Tongue (tissue), 2 donors: ENCODE results near the gene TAGAP. TPM values are rescaled to one million over a fixed set of nuclear protein-coding genes. Genes with fewer than 3 reads are reported as not detected.
"Not testable (repeated sequence)": the region's sequence is repeated elsewhere in the genome, so short reads cannot be mapped to it uniquely, and the experiment has no call there.

ENCODE experiments used
- DNase-seq: peaks from one replicate; pipeline ENCODE4 v3.0.0-alpha.2; 2015
- total RNA-seq: library from RNA; depleted of rRNA; stranded (reverse); fragments of >200 nt; gene quantifications from one replicate; pipeline ENCODE4 v1.2.3, GENCODE V29; 2014

The TAGAP gene
- total RNA-seq, 1 donor from 2014 or later, result 3.6 TPM

DNA sequence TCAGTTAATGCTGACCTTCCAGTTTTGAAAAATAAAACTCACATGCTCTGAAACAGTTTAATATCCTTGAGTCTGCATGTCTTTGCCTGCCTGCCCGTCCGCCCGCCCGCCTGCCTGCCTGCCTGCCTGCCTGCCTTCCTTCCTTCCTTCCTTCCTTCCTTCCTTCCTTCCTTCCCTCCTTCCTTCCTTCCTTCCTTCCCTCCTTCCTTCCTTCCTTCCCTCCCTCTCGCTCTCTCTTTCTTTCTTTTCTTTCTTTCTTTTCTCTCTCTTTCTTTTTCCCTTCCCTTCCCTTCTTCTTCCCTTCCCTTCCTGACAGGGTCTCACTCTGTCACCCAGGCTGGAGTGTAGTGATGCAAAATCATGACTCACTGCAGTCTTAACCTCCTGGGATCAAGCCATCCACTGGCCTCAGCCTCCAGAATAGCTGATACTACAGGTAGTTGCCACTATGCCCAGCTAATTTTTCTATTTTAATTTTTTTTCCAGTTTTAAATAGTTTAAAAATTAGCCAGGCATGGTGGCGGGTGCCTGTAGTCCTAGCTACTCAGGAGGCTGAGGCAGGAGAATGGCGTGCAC is 34.7 kb downstream of the TAGAP start:
- not testable (repeated sequence) for DNase-seq

DNA sequence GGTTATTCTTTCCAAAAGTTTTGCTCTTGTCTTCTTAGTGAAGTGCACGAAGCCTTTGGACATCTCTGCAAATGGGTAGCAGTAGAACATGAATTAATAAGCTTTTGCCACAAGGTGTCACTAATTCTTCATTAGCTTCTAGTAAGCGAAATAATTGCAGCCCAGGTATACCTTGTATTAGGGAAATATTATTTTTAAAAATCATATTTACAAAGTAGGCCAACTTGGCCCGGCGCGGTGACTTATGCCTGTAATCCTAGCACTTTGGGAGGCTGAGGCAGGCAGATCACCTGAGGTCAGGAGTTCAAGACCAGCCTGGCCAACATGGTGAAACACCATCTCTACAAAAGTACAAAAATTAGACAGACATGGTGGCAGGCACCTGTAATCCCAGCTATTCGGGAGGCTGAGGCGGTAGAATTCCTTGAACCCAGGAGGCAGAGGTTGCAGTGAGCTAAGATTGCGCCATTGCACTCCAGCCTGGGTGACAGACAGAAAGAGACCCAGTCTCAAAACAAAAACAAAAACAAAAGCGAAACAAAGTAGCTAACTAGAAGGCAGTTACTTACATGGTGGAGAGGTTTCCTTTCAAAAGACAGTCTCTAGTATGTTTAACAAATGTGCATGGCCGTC is 36.0 kb downstream of the TAGAP start:
- DNase-seq, result peak; percentile 58

DNA sequence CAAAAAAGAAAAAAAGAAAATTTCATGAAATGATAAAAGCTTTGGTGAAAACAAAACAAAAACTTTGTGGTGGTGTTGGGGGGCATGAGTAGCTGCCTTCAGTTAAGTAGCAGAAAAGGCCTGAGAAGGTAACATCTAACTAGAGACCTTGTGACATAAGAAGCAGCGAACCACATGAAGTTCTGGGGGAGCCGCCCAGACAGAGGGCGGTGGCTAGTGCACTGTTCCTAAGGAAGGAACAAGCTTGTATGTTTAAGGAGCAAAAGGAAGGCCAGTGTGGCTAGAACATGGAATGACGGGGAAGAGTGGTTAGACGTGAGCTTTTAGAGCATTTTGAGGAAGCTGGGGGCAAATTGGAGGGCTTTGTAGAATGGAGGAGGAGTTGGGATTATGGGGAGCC is 37.3 kb downstream of the TAGAP start:
- no peak for DNase-seq

DNA sequence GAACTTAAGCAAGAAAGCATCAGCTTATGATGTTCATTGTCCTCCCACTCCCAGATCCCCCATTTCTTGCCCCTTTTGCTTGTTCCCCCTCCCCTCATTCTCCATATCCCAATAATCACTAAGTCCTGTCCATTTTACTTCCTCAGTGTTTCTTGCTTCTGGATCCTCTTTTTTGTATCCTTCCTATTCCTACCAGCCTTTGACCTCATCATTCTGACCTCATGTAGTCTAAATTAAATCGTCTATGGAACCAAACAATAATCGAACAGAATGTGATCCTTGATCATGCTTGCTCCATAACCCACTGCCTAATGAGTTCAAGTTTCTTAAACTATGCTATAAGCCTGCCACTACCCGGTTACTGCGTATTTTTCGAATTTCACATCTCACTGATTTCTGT is 39.4 kb downstream of the TAGAP start:
- no peak for DNase-seq

DNA sequence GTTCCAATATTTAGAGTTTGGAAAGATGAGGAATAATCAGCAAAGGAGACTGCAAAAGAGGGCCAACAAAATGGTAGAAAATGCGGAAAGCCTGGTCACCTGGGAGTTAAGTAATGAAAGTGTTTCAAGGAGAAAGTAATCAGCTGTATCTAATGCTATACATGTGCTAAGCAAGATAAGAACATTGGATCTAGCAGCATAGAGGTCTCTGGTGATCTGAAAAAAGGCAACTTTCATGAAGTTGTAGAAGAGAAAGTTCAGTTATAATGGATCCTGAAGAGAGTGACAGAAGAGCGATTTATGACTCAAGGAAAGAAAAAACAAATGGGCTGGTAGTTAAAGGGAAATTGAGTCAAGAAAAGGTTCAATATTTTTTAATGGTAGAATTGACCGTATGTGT is 40.2 kb downstream of the TAGAP start:
- no peak for DNase-seq

DNA sequence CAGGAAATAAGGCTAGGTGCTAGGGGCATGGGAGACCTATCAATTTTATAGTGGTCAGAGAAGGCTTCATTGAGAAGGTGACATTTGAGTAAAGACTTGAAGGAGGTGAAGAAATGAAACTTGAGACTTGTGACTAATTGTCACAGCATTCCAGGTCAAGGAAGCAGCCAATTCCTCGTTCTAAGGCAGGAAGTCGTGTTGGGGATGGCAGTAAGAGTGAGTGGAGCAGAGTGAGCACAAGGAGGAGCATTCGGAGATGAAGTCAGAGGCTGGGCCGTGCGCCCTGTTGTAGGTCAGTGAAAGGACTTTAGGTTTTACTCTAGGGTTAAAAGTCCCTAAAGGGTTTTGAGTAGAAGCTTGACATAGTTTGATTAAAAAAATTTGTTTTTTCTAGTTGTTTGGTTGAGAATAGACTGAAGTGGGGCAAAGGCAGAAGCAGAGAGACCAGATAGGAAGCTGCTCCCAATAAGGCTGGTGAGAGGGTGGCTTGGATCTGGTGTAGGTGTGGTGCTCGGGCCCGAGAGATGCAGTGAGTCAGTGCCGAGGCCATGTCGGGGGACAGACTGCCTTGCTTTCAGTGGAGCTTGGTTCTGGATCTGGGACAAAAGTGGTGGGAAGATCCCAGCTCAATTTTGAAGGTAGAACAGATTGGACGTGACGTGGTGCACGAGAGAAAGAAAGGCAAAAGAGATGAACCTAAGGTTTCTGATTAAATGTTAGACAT is 42.2 kb downstream of the TAGAP start:
- DNase-seq, result no peak

DNA sequence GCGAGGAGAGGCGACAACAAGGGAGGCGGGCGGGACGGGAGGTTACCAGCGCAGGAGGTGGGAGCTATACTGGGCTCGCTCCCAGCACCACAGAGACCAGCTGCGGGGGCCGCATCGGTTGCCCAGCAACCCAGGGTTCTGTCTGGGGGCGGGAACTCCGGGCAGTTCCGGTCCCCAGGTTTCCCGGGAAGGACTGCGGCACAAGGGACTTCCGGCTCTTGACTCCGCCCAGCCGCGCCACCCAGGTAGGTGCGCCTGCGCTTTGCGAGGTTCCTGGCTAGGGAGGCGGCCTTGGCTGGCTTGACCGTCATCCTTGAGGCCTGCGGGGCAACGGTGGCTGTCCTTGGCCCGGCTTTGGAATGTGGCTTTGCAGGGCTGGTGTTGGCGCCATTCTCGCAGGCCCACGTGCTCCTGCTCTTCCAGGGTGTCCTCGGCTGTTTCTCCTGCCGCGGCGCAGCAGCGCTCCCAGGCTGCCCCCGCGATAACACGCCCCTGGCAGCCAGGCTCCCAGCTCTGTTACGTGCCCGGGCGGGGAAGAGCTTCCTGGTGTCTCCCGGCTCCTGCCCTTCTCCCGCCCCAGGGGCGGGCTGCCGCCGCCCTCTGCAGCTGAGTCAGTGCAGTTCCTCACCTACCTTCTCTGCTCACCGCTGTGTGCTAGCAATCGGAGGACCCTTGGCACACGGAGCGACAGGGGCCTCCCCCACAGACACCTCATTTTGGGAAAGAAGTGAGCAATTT is 45.0 kb downstream of the TAGAP start, which contains the start of gene RSPH3:
TSS of gene RSPH3 (minus strand) at position 537 of the 738 bp plus-strand sequence. CDS start 652 bp downstream, outside the sequence.
- peak; percentile 98 for DNase-seq

DNA sequence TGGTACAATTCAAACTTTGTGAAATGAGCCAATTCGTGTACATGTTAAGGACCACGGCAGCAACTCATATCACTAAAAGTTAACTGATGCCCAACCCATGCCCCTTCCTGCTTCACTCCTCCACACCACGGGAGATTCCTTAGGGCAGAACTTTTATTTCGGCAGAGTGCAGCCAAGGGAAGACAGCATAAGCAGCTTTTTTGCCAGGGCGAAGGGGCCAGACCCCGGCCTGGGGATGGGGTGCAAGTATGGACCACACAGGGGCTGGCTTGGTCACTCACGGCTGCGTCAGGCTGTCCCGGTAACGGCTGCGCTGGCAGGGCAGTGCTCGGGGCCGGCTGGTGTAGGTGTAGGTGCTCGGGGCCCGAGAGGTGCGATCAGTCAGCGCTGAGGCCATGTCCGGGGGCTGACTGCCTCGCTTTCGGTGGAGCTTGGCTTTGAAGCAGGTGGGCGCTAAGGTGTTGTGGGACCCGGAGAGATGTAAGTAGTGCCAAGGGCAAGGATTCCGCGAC is 45.6 kb downstream of the TAGAP start:
- no peak for DNase-seq

DNA sequence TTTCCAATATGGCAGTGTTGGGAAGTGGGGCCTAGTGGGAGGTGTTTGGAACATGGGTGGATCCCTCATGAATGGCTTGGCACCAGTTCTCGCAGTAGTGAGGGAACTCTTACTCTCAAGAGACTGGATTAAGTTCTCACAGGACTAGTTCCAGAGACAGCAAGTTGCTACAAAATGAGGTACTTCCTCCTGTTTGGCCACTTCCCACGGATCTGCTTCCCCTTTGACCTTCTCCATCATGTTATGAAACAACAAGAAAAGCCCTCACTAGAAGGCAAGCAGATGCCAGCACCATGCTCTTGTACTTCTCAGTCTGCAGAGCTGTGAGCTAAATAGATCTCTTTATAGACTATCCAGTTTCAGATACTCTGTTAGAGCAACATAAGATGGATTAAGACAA is 47.9 kb downstream of the TAGAP start:
- DNase-seq, result no peak

DNA sequence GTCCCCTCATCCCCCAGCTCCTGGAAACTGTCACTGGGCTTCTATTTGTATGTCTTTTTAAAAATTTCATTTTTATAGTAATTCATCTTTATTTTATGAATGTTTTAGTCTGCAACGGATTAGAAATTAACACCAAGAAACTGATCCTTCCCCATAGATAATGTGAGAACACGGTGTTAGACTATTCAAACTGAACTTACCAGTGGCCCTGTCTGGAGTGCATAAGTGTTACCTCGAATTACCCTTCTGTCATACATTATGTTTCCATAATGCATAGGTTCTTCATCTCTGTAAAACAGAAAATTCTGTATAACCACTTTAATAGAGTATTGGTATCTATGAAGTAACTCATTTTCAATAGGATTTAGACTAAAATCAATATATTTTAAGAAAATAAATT is 51.2 kb downstream of the TAGAP start:
- DNase-seq, result no peak

DNA sequence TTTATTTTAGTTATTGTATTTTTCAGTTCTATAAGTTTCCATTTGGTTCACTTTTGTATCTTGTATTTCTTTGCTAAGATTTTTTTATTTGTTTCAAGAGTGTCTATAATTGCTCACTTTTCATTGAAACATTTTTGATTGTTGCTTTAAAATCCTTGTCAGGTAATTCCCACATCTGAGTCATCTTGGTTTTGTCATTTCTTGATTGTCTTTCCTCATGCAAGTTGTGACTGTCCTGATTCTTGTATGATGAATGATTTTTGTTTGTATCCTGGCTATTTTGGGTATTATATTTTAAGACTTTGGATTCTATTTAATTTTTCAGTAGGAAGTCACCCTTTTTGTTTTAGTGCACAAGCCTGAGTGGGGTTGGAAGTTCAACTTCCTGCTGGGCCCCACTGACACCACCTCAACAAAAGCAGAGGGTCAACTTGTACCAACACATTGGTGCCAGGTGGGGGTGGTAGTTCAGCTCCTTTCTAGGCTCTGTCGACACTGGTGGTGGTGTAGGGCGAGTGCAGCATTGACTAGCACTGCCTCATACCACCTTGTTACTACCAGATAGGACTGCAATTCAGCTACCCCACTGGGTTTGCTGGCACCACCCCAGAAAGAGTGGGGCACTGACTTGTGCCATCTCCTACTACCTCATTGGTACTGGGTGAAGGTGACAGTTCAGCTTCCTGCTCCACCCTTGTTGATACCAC is 53.6 kb downstream of the TAGAP start:
- no peak for DNase-seq

DNA sequence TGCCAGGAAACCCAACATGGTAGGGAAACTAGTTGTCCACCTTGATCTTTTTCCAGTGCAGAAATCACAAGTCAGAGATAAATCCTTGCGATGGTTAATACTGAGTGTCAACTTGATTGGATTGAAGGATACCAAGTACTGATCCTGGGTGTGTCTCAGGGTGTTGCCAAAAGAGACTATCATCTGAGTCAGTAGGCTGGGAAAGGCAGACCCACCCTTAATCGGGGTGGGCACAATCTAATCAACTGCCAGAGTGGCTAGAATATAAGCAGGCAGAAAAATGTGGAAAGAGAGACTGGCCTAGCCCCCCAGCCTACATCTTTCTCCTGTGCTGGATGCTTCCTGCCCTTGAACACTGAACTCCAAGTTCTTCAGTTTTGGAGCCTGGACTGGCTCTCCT is 55.1 kb downstream of the TAGAP start:
- not testable (repeated sequence) for DNase-seq

DNA sequence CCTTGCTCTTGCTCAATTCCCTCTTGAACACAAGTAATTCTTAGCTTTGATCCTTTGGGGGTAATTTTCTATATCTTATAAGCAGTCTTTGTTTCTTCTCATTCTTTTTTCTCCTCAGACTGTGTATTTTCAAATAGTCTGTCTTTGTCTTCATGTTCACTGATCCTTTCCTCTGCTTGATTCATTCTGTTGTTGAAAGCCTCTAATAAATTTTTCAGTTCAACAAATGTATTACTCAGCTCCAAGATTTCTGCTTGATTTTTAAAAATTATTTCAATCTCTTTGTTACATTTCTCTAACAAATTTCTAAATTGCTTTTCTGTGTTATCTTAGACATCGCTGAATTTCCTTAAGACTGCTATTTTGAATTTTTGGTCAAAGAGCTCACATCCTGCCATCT is 56.3 kb downstream of the TAGAP start:
- DNase-seq, result no peak

DNA sequence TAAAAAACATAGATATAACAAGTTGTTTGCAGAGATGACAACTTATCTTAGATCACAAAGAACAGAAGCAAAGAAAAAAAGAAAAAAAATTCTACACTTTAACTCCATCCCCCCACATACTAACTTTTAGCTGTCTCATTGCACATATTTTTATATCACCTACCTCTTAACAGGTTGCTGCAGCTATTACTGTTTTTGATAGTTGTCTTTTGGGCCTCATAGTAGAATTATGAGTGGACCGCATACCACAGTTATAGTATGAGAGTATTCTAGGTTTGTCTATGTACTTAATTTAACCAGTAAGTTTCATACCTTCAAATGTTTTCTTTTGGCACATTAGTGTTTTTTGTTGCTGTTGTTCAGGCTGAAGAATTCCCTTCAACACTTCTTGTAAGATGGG is 57.1 kb downstream of the TAGAP start:
- no peak for DNase-seq

Other genes with a start within 250 kb of the TAGAP start
- gene EZR, start 225.6 kb downstream of the TAGAP start, total RNA-seq, result 66.9 TPM
- gene RSPH3, start 44.8 kb downstream of the TAGAP start, total RNA-seq, result 7.8 TPM
- 102 TPM for gene FNDC1, start 124.4 kb upstream of the TAGAP start, total RNA-seq